Measurements from ENCODE around the gene ZFP36.

ZFP36 gene

DNA sequence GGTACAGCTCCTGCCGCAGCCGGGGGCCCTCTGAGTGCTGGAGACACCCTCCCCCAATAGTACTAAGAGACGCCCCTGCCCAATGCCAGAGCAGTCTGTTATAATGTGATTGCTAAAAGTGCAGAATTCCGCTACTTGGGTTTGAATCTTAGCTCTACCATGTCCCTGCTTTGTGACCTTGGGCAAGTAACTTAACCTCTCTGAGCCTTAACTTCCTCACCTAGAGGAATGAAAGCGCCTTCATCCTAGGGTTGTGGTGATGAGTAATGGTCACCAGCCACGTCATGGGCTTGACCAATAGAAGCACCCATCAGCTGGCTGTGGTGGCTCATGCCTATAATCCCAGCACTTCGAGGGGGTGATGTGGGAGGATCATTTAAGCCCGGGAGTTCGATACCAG lies 12.4 kb downstream of the ZFP36 start:
- DNase-seq (ENCODE audit: low spot score): no peak

DNA sequence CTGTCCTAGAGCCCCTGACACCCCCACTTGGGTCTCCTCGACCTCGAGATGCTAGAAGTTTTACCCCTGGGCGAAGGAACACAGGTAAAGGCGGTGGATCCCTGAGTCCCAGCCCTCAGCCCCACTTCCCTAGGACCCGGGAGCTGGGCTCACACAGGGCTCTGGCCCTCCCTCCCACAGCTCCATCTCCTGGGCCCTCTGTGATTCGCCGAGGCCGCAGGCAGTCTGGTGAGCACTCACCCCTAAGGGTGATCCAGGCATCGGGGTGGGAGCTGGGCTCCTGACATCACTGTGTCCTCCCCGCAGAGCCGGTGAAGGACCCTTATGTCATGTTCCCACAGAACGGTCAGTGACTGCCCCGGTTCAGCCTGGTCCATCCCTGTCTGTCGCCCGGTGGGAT lies 14.1 kb downstream of the ZFP36 start:
- DNase-seq (ENCODE audit: low spot score): no peak

DNA sequence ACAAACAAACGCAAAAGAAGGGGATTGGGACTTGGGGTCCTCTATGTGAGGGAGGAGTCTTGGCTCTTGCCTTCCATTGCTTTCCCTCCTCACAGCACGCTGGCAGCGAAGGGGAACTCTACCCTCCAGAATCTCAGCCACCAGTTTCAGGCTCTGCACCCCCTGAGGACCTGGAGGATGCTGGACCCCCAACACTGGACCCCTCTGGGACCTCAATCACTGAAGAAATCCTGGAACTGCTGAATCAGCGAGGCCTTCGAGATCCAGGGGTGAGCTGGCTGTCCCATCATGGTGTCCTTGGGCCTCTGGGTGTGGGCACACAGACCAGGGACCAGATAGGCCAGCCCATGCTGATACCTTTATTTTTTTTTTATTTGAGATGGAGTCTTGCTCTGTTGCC lies 15.4 kb downstream of the ZFP36 start:
- no peak for DNase-seq (ENCODE audit: low spot score)

DNA sequence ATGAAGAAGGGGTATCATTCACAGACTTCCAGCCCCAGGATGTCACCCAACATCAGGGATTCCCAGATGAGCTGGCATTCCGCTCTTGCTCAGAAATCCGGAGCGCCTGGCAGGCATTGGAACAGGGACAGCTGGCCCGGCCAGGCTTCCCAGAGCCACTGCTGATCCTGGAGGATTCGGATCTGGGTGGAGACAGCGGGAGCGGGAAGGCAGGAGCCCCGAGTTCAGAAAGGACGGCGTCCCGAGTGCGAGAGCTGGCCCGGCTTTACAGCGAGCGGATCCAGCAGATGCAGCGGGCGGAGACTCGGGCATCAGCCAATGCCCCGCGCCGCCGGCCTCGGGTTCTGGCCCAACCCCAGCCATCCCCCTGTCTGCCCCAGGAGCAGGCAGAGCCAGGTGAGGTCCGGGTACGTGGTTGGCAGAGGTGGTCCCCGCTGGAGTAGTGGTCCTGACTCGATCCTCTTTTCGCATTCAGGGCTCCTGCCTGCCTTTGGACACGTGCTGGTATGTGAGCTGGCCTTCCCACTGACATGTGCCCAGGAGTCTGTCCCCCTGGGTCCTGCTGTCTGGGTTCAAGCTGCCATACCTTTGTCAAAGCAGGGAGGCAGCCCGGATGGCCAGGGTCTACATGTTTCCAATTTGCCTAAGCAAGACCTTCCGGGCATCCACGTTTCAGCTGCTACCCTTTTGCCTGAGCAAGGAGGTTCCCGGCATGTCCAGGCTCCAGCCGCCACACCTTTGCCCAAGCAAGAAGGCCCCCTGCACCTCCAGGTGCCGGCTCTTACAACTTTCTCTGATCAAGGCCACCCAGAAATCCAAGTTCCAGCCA lies 16.8 kb downstream of the ZFP36 start:
- DNase-seq (ENCODE audit: low spot score): no peak

DNA sequence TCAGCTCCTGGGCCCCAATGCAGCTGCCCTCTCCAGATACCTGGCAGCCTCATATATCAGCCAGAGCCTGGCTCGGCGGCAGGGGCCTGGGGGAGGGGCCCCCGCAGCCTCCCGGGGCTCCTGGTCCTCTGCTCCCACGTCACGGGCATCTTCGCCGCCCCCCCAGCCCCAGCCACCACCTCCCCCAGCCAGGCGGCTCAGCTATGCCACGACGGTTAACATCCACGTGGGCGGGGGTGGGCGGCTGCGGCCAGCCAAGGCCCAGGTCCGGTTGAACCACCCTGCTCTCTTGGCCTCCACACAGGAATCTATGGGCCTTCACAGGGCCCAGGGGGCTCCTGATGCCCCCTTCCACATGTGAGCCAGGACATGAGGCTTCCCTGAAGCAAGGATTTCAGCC lies 18.3 kb downstream of the ZFP36 start:
- DNase-seq (ENCODE audit: low spot score): no peak

DNA sequence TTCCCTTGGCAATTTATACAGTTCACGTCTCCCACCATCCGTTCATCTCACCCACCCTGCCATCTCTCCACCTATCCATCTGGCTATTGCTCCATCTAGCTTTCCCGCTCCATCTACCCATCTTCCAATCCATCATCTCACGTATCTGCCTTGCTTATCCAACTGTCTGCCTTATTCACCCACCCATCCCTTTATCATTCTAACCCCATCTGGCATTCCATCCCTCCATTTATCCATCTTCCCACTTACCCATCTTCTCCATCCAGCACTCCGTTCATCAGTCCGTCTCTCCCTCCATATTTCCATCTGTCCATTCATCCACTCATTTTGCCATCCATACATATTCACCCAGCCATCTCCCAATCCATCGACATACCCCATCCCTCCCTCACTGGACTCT lies 19.1 kb downstream of the ZFP36 start:
- DNase-seq (ENCODE audit: low spot score): no peak

DNA sequence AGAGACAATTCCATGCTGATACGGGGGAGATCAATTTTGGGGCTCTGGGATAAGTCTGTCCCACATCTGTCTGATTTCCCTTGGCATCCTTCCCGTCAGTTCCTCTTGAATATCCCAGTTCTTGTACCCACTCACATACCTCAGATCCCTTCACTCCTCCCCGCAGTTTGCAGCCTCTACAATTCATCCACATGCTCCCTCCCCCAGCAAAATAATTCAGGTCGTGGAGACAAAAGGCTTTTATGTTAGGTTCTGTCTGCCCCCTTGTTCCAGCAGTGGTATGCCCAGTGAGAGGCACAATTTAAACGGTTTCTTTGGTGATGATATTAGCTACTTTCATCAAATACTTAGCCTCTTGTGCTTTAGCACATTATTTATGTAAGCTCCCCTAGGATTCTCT lies 19.5 kb downstream of the ZFP36 start:
- no peak for DNase-seq (ENCODE audit: low spot score)

DNA sequence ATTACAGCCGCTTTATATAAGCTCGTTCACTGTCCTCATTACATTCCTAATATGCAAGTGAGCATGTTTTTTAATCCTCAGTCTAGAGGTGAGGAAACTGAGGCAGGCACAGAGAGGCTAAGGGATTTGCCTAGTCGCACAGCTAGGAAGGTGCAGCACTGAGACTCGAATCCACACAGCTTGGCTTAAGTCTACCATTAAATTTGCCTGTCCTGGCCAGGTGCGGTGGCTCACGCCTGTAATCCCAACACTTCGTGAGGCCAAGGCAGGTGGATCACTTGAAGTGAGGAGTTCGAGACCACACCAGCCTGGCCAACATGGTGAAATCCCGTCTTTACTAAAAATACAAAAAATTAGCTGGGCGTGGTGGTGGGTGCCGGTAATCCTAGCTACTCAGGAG lies 21.1 kb downstream of the ZFP36 start:
- no peak for DNase-seq (ENCODE audit: low spot score)

DNA sequence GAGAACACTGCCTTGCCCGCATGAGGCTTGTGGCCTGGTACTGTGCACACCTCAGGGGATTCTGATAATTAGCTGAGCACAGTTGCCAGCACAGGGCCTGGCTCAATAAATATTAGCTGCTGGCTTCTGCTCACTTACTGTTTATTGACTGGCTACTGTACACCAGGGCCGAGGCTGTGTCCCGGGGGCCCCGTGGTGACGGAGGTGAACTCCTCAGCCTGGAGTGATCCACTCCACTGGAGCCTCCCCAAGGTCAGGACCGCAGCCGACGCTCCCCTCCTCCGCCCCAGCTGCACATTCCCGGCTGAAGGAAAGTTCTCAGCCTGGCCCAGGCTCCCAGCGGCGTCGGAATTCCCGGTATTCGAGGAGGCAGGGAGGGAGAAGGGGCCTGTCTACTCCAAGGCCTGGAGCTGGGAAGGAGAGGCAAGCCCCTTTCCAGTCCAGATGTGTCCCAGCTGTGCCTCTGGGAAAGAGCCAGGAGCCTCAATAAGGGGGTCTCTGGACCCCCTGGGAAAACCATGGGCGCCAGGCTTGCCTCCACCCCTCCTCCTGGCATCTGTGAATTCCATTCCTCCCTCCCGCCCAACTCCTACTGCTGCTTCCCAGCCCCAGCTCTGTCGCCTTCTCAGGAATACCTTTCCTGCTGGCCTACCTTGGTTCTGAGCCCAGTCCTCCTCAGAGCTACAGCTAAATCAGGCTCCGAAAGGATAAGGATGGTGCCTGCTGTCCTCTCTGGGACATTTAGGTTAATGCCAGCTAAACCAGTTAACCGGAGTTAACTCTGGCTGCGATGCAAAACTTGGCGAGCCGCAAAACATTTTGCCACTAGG lies 21.9 kb downstream of the ZFP36 start:
- DNase-seq (ENCODE audit: low spot score): peak; percentile 62

DNA sequence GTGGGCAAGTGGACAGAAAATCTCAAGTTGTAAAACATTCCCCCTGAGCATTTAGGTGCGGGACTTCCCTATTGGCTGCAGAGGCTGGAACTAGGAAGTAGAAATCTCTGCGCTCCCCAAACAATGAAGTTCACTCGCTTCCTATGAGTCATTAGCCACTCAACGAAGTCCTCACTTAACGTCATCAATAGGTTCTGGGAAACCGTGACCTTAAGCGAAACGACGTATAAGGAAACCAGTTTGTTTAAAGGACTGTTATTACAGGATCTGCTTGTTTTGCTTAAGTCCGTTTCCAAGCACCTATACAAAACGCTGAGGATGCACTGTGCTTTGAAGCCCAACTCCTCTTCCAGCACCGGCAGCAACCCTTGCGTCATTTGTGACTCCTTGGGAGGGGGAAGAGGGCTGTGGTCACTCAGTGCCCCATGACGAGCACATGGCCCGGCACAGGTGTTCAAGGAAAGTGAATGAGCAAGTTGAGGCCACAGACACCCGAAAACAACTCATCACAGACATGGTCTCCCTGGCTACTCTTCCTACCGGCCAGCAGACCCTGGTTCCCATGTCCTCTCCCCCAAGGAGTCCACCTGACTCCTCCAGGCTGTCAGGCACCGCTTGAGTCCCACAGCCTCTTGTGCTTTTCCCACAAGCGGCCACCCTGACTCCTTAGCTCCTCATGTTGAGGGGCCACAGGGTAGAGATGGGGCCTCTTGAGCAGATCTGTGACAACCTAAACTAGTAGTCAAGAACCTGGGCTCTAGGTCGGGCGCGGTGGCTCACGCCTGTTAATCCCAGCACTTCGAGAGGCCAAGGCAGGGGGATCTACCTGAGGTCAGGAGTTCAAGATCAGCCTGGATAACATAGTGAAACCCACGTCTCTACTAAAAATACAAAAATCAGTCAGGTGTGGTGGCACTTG lies 24.3 kb downstream of the ZFP36 start:
- DNase-seq (ENCODE audit: low spot score): no peak

DNA sequence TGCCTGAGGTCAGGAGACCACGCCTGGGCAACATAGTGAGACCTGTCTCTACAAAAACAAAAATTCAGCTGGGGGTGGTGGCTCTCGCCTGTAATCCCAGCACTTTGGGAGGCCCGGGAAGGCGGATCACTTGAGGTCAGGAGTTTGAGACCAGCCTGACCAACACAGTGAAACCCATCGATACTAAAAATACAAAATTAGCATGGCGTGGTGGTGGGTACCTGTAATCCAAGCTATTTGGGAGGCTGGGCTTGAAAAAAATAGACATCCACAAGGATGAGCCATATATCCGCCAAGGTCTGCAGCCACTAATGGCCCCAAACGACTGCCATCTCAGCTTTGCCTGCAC lies 26.0 kb downstream of the ZFP36 start:
- DNase-seq (ENCODE audit: low spot score): no peak

DNA sequence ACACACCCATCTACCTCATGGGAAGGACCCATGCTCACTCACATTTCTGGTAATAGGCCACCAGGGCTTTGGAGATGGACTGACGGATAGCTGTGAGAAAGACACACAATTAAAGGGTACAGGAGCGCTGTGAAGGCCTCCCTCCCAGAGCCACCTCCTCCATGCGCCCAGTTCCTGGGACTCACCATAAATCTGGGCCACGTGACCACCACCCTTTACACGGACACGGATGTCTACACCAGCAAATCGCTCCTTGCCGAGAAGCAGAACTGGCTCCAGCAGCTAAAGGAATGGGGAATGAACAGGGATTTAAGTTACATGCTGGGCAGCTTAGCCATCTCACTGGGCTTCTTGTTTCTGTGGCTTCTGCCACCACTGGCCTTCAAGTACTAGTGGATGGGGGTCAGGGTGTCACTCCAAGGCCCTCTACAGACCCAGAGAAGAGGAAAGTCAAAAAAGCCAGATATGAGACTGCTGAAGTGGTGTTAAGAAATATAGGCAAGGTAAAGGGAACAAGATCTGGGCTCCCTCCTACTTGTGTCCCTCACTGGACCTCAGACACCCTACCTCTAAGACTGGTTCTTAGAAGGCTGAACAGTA lies 26.9 kb downstream of the ZFP36 start:
- no peak for DNase-seq (ENCODE audit: low spot score)

DNA sequence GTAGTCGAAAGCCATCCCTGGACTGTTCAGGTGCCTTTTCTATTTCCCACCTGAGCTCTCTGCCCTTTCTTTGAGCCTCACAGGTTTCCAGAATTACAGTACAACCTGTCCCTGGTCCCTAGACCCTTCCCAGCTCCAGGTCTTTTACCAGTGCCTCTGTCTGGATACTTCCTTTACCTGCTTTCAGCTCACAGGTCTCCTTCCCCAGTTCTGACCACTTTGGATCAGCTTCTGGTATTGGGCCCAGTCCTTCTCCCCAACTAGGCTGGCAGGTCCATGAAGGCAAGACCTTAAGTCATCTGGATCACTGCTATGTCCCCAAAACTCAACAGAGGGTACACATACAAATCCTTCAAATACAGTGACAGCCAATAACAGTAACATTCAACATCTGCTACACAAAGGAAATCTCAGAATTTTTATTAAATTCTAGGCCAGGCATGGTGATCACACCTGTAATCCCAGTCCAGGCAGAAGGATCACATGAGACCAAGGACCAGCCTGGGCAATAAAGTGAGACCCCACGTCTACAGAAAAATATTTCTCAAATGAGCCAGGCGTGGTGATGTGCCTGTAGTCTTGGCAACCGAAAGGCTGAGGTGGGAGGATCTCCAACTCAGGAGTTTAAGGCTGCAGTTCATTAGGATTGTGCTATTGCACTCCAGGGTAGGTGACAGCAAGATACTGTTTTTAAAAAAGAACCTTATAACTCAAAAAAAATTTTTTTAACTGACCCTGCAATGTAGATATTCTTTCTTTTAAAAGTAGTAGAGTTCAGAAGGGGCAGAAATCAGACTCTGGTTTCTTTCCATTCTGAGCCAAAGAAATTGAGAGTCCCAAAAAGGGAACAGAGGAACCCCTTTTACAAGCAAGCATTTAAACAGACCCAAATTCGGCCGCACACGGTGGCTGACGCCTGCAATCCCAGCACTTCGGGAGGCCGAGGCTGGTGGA lies 27.8 kb downstream of the ZFP36 start:
- no peak for DNase-seq (ENCODE audit: low spot score)

DNA sequence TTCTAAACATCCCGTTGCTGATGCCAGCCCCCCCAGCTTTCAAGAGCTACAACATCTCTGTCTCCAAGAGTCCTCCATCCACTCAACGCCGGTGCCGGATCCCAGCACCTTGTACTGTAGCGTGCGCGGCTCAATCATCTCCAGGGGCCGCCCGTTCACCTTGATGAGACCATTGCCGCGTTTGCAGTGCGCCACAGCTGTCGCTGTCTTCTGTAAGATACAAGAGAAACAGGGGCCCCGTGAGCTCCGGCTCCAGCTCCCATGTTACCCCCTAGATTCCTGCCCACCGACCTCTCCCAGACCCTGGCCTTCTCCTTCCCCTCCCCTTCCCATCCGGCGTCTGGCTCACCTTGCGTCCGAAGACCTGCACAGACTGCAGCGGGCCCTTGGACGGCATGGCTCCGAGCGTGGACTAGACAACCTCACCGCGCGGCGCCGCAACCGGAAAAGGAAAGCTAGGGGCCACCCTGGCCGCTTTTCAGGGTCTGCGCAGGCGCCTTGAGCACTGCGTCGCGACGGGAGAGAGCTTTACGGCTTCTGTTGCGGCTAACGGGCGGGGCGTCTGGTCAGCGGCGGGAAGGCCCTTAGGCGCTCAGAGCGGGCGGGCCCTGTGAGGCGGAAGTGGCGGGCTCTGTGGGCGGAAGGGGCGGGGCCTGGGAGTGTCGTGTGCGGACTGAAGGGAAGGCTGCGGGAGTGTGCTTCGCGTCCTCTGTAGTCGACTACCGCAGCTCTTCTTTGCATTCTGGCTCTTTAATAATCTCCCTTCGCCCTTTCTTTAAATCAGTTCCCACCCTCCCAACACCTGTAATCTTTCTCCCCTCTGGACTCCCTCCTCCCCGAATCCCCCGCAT lies 29.1 kb downstream of the ZFP36 start, which contains the start of gene RPS16:
Gene RPS16 (minus strand): TSS at position 451 of the 851 bp plus-strand sequence. CDS start 54 bp downstream, at position 397.
- peak; percentile 92 for DNase-seq (ENCODE audit: low spot score)

DNA sequence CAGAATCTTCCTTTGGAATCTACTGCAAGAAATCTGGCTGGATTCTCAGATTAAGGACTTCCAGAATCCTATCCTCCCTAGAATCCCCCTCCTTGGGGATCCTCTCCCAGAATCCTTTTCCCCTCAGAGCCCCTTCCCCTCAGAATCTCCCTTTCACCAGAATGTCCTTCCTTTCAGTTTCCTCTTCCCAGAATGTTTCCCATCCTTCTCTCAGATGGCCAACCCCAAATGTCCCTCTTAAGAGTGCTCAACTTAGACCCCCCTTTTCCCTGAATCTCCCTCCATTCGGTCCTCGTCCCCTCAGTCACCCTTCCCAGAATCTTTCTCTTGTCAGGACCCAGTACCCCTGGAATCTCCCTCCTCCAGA lies 29.7 kb downstream of the ZFP36 start:
- DNase-seq (ENCODE audit: low spot score): no peak

DNA sequence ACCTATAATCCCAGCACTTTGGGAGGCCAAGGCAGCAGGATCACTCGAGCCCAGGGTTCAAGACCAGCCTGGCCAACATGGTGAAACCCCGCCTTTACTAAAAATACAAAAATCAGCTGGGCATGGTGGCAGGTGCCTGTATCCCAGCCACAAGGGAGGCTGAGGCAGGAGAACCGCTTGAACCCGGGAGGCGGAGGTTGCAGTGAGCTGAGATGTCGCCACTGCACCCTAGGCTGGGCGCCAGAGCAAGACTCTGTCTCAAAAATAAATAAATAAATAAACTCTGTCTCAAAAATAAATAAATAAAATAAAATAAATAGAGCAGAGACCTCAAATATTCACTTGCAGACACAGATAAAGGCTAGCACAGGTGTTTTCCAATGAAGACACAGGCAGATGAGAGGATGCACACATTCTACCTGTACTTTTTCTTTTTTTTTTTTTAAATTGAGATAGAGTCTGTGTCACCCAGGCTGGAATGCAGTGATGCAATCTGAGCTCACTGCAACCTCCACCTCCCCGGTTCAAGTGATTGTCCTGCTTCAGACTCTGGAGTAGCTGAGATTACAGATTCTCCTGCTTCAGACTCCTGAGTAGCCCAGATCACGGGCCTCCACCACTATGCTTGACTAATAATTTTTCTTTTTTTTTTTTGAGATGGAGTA lies 31.8 kb downstream of the ZFP36 start:
- DNase-seq (ENCODE audit: low spot score): no peak

DNA sequence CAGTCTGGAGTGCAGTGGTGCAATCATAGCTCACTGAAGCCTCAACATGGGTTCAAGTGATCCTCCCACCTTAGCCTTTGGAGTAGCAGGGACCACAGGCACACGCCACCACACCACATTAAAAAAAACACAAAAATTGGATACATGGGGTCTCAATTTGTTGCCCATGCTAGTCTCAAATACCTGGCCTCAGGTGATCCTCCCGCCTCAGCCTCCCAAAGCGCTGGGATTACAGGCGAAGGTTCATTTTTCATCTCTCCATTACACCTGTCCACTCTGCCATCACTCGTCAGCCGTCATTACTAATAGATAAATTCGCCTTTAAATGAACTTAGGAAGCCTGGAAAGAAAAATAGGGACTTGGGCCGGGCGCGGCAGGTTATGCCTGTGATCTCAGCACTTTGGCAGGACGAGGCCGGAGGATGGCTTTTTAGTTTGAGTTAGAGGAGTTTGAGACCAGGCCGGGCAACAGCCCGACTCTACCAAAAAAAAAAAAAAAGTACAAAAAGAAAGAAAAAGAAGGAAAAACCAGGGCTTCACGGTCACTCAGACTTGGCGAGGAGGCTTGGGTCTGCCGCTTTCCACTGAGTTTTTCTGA lies 38.0 kb downstream of the ZFP36 start:
- DNase-seq (ENCODE audit: low spot score): no peak

DNA sequence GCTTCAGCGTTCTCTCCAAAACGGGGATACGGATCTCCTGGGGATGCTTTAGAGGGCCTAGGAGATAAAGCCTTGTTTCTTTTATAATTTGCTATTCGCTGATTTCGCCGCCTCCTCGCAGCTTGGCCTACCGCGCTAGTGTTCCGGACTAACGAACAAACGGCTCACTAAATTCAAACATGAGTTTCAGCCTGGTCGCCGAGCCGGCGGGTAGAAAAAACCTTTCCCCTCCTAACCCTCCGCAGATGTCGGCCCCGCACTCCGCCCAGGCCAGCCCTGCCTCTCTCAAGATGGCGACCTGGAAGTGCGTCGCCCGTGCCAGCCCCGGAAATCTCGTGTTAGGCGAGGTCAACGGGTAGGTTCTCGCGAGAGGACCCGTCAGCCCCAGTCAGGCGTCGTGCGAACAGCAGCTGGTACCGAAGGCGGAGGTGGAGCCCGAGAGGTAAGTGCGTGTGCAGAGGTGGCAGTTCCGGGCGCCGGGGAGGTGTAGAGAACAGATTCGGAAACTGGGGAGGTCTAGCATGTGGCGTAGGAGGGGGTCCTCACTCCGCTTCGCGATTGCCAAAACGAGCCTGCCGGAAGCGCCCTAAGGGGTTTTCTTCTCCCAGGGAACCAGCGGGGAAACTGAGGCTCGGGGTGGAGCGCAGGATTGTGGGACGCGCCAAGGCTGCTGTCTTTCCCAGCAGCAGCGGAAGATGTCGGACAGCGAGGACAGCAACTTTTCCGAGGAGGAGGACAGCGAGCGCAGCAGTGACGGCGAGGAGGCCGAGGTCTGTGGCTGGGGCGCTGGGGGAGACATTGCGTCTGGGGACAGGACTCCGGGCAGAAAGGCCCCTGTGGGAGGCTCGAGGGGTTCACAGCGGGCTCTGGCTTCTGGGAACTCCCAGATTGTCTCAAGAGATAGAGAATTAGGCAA lies 38.8 kb downstream of the ZFP36 start, which contains the start of gene SUPT5H:
Gene SUPT5H (plus strand): TSS at position 387 of the 916 bp plus-strand sequence. CDS start 309 bp downstream, at position 696.
- peak; percentile 98 for DNase-seq (ENCODE audit: low spot score)

All from HuH-7 (cell line).